Trophoblast cell (in vitro differentiated cells and primary cell): ENCODE results near the gene RPS21.

Experiments
- DNase-seq, 2 donors: peaks; one replicate each; pipeline ENCODE4 v3.0.0-alpha.2; 2016
- H2AFZ ChIP-seq: 2 replicates; pipeline ENCODE4 v1.6.1; 2013; ENCODE audit warnings: low read length, moderate library complexity, mild to moderate bottlenecking; ENCODE audit not compliant: insufficient read depth, poor library complexity
- H2AK5ac ChIP-seq: 2 replicates; pipeline ENCODE4 v1.6.1; 2013; ENCODE audit warnings: mild to moderate bottlenecking, low read length
- H2BK120ac ChIP-seq: 2 replicates; pipeline ENCODE4 v1.6.1; 2013; ENCODE audit warnings: low read length, mild to moderate bottlenecking, moderate library complexity; ENCODE audit not compliant: insufficient read depth, poor library complexity
- H2BK12ac ChIP-seq: 2 replicates; pipeline ENCODE4 v1.6.1; 2013; ENCODE audit warnings: mild to moderate bottlenecking, low read length, moderate library complexity
- H2BK5ac ChIP-seq: 2 replicates; pipeline ENCODE4 v1.6.1; 2013; ENCODE audit warnings: low read length, low read depth, moderate library complexity, mild to moderate bottlenecking; ENCODE audit not compliant: poor library complexity
- H3K14ac ChIP-seq: 2 replicates; pipeline ENCODE4 v1.6.1; 2013; ENCODE audit warnings: mild to moderate bottlenecking, low read length
- H3K18ac ChIP-seq: 2 replicates; pipeline ENCODE4 v1.6.1; 2013; ENCODE audit warnings: mild to moderate bottlenecking, low read length
- H3K23ac ChIP-seq: 2 replicates; pipeline ENCODE4 v1.6.1; 2013; ENCODE audit warnings: low read length
- H3K27ac ChIP-seq: 2 replicates; pipeline ENCODE4 v1.5.1; 2013; ENCODE audit warnings: low read depth, mild to moderate bottlenecking, inconsistent platforms, low read length, moderate library complexity
- H3K27me3 ChIP-seq: 2 replicates; pipeline ENCODE4 v1.6.1; 2013; ENCODE audit warnings: inconsistent platforms, mild to moderate bottlenecking, low read length, moderate library complexity; ENCODE audit not compliant: insufficient read depth
- H3K36me3 ChIP-seq, 2 experiments: 1 replicate in 1 of 2; 2 replicates in 1 of 2; pipeline ENCODE4 v1.6.1; 2013; ENCODE audit warnings: low read length in 2 of 2, mild to moderate bottlenecking in 2 of 2, moderate library complexity in 1 of 2; ENCODE audit not compliant: insufficient read depth in 2 of 2, control insufficient read depth in 1 of 2
- H3K4ac ChIP-seq: 2 replicates; pipeline ENCODE4 v1.6.1; 2013; ENCODE audit warnings: low read depth, mild to moderate bottlenecking, low read length, moderate library complexity
- H3K4me1 ChIP-seq, 2 experiments: 1 replicate in 1 of 2; 2 replicates in 1 of 2; pipeline ENCODE4 v1.6.1; 2013; ENCODE audit warnings: low read length in 2 of 2, mild to moderate bottlenecking in 2 of 2, moderate library complexity in 1 of 2; ENCODE audit not compliant: insufficient read depth in 2 of 2, control insufficient read depth in 1 of 2
- H3K4me2 ChIP-seq: 2 replicates; pipeline ENCODE4 v1.6.1; 2013; ENCODE audit warnings: inconsistent platforms, mild to moderate bottlenecking, low read length, moderate library complexity
- H3K4me3 ChIP-seq: 2 replicates; pipeline ENCODE4 v1.5.1; 2013; ENCODE audit warnings: mild to moderate bottlenecking, low read depth, low read length, inconsistent platforms
- H3K79me1 ChIP-seq: one replicate; pipeline ENCODE4 v1.6.1; 2013; ENCODE audit warnings: low read length
- H3K79me2 ChIP-seq: 2 replicates; pipeline ENCODE4 v1.6.1; 2013; ENCODE audit warnings: low read length, mild to moderate bottlenecking; ENCODE audit not compliant: control insufficient read depth, insufficient read depth, poor library complexity
- H3K9ac ChIP-seq: 2 replicates; pipeline ENCODE4 v1.6.1; 2013; ENCODE audit warnings: mild to moderate bottlenecking, low read length
- H3K9me3 ChIP-seq: 2 replicates; pipeline ENCODE4 v1.6.1; 2013; ENCODE audit warnings: low read depth, mild to moderate bottlenecking, control low read depth, inconsistent platforms, low read length; ENCODE audit not compliant: insufficient read depth
- H4K12ac ChIP-seq: 2 replicates; pipeline ENCODE4 v1.6.1; 2013; ENCODE audit warnings: low read depth, mild to moderate bottlenecking, low read length, moderate library complexity
- H4K8ac ChIP-seq: 2 replicates; pipeline ENCODE4 v1.6.1; 2013; ENCODE audit warnings: low read depth, mild to moderate bottlenecking, low read length, moderate library complexity
- H4K91ac ChIP-seq: one replicate; pipeline ENCODE4 v1.6.1; 2013; ENCODE audit warnings: low read depth, mild to moderate bottlenecking, low read length, moderate library complexity
- WGBS: extraction: QIAGEN DNeasy Blood & Tissue Kit; methylation state at CpG from one replicate; pipeline ENCODE4 v1.1.7; 2013; ENCODE audit warnings: missing lambda C conversion rate; ENCODE audit not compliant: insufficient read length, insufficient coverage; ENCODE audit errors: extremely low coverage; 5-methylcytosine and 5-hydroxymethylcytosine counted together

The RPS21 gene

DNA sequence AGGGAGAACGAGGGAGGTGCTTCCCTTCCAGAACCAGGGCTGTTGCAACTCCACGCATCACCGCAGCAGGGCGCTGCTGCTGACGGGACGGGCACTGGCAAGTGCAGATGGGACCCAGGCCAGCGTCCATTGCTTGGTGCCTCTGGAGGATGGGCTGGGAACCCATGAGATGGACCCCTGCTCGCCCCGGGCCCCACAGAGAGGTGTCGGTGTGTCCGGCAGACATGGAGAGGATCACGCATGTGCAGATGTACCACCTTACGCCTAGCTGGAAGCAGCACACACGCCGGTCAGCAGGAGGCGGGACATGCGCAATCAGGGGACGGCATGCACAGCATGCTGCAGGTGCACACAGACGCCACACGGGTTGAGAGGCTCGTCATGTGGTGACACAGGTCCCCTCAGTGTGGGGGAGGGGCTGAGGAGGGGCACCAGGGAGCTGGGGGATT is 14.5 kb downstream of the RPS21 start:
- WGBS = no CpG with 5 or more reads among the region's 21 CpGs
- H3K4me2 ChIP-seq = no peak overlapping the region
- H2AFZ ChIP-seq = no peak overlapping the region
- H3K27me3 ChIP-seq = no peaks in the 10 kb centered on the region
- H4K12ac ChIP-seq = no peak overlapping the region
- no peak overlapping the region for H4K8ac ChIP-seq
- no peak overlapping the region for H3K27ac ChIP-seq
- H2BK120ac ChIP-seq = no peak overlapping the region
- H3K4me3 ChIP-seq = no peak overlapping the region
- no peak overlapping the region for H3K18ac ChIP-seq
- no peaks in the 10 kb centered on the region for H3K79me2 ChIP-seq
- no peak overlapping the region for H3K9ac ChIP-seq
- H3K23ac ChIP-seq = no peak overlapping the region
- DNase-seq = peak in 1 of 2 donors; percentile 47
- H2AK5ac ChIP-seq = no peak overlapping the region
- no peak overlapping the region for H4K91ac ChIP-seq
- no peaks in the 10 kb centered on the region for H3K79me1 ChIP-seq
- no peak overlapping the region for H2BK5ac ChIP-seq
- H3K14ac ChIP-seq = no peak overlapping the region
- no peak overlapping the region for H2BK12ac ChIP-seq
- H3K4ac ChIP-seq = no peak overlapping the region
- peaks cover 10% of the 10 kb centered on the region for H3K9me3 ChIP-seq
- H3K4me1 ChIP-seq = peaks cover under 1 to 6% of the 10 kb centered on the region in 2 experiments
- H3K36me3 ChIP-seq = peaks cover 5 to 7% of the 10 kb centered on the region in 2 experiments

DNA sequence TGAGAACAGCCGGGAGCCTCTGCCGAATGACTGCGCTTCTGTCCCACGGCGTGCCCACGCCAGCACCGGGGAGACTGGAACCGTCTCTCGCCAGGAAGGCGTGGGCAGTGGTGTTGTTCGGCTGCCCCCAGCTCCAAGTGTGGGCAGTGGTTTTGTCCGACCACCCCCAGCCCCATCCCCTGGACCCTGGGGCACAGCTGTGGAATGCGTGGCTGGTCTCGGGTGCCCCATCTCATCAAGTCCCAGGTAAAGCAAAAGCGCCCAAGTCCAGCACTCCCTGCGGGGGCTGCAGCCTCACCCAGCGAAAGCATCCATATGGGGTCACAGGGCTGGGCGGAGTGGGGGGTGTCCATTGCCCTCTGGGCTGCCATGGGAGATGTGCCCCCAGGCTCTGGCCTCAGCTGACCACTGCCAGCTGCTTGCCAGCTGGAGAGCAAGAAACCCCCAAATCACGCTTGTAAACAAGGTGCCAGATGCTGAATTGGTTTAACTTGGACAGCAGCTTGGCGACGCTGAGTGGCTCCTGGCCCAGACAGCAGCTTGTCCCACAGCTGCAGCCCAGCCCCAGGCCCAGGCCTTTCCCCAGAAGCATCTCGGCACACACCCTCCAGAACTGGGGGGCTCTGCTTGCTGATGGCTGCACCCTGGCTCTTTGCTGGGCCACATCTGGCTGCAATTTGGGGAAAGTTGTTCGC is 15.7 kb downstream of the RPS21 start:
- Histone ChIP-seq H3K79me2 (no peaks in the 10 kb centered on the region), H3K36me3 (peaks cover 4 to 5% of the 10 kb centered on the region in 2 experiments), H3K4me3 (no peak overlapping the region), H3K23ac (no peak overlapping the region), H3K14ac (no peak overlapping the region), H4K12ac (no peak overlapping the region), H3K9me3 (peaks cover 10% of the 10 kb centered on the region), H2BK120ac (no peak overlapping the region), H2BK12ac (no peak overlapping the region), H2AK5ac (no peak overlapping the region), H3K4ac (no peak overlapping the region), H3K18ac (no peak overlapping the region), H3K9ac (no peak overlapping the region), H4K91ac (no peak overlapping the region), H3K4me1 (peaks cover 6 to 13% of the 10 kb centered on the region in 2 experiments), H2AFZ (no peak overlapping the region), H4K8ac (no peak overlapping the region), H2BK5ac (no peak overlapping the region), H3K4me2 (no peak overlapping the region), H3K27me3 (no peaks in the 10 kb centered on the region), H3K79me1 (peaks cover 3% of the 10 kb centered on the region), H3K27ac (no peak overlapping the region)
- no CpG with 5 or more reads among the region's 23 CpGs for WGBS
- no peak for DNase-seq

DNA sequence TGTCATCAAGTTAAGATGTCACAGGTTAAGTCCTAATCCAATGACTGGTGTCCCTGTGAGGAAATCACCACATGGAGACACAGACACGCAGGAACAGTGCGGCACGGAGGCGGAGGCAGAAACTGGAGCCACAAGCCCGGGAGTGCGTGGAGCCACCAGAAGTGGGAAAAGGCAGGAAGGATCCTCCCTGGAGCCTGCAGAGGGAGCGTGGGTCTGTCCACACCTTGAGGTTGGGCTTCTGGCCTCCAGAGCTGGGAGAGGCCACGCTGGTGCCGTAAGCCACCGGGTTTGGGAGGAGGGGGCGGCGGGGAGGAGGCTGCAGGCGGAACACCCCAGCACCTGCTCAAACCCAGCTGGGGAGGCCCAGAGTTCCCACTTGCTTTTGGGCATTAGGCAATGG is 16.4 kb downstream of the RPS21 start:
- Histone ChIP-seq H2AFZ (no peak overlapping the region), H3K4me2 (no peak overlapping the region), H4K91ac (no peak overlapping the region), H3K14ac (no peak overlapping the region), H3K9me3 (peaks cover 5% of the 10 kb centered on the region), H3K36me3 (peaks cover 2 to 5% of the 10 kb centered on the region in 2 experiments), H3K23ac (no peak overlapping the region), H4K12ac (no peak overlapping the region), H2BK12ac (no peak overlapping the region), H3K27ac (no peak overlapping the region), H3K4me1 (peaks cover 6 to 14% of the 10 kb centered on the region in 2 experiments), H3K18ac (no peak overlapping the region), H3K79me1 (peaks cover 3% of the 10 kb centered on the region), H3K9ac (no peak overlapping the region), H2AK5ac (no peak overlapping the region), H4K8ac (no peak overlapping the region), H3K4ac (no peak overlapping the region), H3K27me3 (no peaks in the 10 kb centered on the region), H3K79me2 (no peaks in the 10 kb centered on the region), H2BK5ac (no peak overlapping the region), H3K4me3 (no peak overlapping the region), H2BK120ac (no peak overlapping the region)
- no CpG with 5 or more reads among the region's 13 CpGs for WGBS
- no peak for DNase-seq

DNA sequence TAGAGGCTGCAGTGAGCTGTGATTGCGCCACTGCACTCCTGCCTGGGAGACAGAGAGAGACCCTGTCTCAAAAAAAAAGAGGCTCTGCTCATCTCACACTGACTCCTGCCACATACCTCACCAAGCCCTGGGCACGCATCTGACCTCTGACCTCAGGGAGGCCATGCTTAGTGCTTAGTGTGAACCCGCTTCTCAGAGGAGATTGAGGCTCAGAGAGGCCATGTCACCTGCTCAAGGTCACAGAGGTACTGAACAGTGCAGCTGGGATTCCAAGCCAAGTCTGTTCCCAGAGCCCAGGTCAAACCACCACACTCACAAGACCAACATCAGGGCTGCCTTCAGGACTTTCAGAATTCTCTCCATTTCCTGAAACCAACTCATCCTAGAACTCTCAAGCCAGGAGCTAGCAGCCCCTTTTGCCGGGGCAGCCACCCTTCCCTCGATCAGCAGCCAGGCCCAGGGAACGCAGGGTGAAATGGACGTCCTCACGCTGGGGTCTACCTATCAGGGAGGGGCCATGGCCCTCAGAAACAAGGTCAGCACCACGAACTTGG is 17.3 kb downstream of the RPS21 start:
- peaks cover 5% of the 10 kb centered on the region for H3K9me3 ChIP-seq
- WGBS = no CpG with 5 or more reads among the region's 9 CpGs
- no peaks in the 10 kb centered on the region for H3K27me3 ChIP-seq
- no peak overlapping the region for H3K23ac ChIP-seq
- no peak overlapping the region for H3K27ac ChIP-seq
- H3K4me1 ChIP-seq = peaks cover 6 to 14% of the 10 kb centered on the region in 2 experiments
- H2BK5ac ChIP-seq = no peak overlapping the region
- H3K79me1 ChIP-seq = peaks cover 3% of the 10 kb centered on the region
- H2AK5ac ChIP-seq = no peak overlapping the region
- no peak overlapping the region for H3K4ac ChIP-seq
- H2AFZ ChIP-seq = no peak overlapping the region
- no peak overlapping the region for H3K4me3 ChIP-seq
- H3K4me2 ChIP-seq = no peak overlapping the region
- no peak overlapping the region for H4K91ac ChIP-seq
- H3K18ac ChIP-seq = no peak overlapping the region
- no peak overlapping the region for H3K9ac ChIP-seq
- H3K36me3 ChIP-seq = peaks cover 2 to 5% of the 10 kb centered on the region in 2 experiments
- H3K14ac ChIP-seq = no peak overlapping the region
- DNase-seq = no peak
- no peak overlapping the region for H2BK120ac ChIP-seq
- no peak overlapping the region for H4K8ac ChIP-seq
- H3K79me2 ChIP-seq = no peaks in the 10 kb centered on the region
- no peak overlapping the region for H2BK12ac ChIP-seq
- no peak overlapping the region for H4K12ac ChIP-seq
